HL-60 (cell line): ENCODE results near the gene WNT2.

Source experiments
- GABPA ChIP-seq: IDR thresholded peaks from 2 replicates; pipeline ENCODE4 v1.6.1; 2012; ENCODE audit warnings: low read depth
- POLR2AphosphoS5 ChIP-seq: IDR thresholded peaks from 2 replicates; pipeline ENCODE4 v1.6.1; 2012; ENCODE audit warnings: low read depth
- TF ChIP-seq, protein P1 (sequence below): IDR thresholded peaks from one replicate; pipeline ENCODE4 v1.5.1; 2011; ENCODE audit warnings: low read length, control low read depth, inconsistent platforms; ENCODE audit not compliant: insufficient read depth
- TF ChIP-seq, protein P2 (sequence below): IDR thresholded peaks from 2 replicates; pipeline ENCODE4 v1.6.1; 2012; ENCODE audit warnings: low read depth; ENCODE audit not compliant: insufficient replicate concordance

DNA sequence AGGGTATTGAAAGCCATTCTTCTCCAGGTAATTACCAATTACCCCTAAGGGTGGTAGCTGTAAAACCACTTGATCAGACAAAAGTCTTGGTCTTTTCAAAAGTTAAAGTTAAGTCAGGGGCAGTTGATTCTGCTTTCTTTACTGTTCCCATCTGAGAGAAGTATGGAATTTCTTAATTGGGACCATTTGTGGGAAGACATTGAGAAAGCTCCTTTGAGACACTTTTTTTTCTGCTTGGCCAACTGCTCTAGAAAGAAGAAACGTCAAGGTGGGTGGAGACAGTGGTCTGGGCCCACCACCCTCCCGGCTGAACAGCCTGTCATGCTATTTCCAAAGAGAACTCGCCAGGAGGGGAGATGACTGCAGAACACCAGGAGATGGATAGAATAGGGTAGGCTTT, 45.3 kb downstream of the WNT2 start:
- TF ChIP-seq, protein P1, sequence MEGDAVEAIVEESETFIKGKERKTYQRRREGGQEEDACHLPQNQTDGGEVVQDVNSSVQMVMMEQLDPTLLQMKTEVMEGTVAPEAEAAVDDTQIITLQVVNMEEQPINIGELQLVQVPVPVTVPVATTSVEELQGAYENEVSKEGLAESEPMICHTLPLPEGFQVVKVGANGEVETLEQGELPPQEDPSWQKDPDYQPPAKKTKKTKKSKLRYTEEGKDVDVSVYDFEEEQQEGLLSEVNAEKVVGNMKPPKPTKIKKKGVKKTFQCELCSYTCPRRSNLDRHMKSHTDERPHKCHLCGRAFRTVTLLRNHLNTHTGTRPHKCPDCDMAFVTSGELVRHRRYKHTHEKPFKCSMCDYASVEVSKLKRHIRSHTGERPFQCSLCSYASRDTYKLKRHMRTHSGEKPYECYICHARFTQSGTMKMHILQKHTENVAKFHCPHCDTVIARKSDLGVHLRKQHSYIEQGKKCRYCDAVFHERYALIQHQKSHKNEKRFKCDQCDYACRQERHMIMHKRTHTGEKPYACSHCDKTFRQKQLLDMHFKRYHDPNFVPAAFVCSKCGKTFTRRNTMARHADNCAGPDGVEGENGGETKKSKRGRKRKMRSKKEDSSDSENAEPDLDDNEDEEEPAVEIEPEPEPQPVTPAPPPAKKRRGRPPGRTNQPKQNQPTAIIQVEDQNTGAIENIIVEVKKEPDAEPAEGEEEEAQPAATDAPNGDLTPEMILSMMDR, result no peak
- TF ChIP-seq POLR2AphosphoS5, result no peak
- TF ChIP-seq, protein P2, sequence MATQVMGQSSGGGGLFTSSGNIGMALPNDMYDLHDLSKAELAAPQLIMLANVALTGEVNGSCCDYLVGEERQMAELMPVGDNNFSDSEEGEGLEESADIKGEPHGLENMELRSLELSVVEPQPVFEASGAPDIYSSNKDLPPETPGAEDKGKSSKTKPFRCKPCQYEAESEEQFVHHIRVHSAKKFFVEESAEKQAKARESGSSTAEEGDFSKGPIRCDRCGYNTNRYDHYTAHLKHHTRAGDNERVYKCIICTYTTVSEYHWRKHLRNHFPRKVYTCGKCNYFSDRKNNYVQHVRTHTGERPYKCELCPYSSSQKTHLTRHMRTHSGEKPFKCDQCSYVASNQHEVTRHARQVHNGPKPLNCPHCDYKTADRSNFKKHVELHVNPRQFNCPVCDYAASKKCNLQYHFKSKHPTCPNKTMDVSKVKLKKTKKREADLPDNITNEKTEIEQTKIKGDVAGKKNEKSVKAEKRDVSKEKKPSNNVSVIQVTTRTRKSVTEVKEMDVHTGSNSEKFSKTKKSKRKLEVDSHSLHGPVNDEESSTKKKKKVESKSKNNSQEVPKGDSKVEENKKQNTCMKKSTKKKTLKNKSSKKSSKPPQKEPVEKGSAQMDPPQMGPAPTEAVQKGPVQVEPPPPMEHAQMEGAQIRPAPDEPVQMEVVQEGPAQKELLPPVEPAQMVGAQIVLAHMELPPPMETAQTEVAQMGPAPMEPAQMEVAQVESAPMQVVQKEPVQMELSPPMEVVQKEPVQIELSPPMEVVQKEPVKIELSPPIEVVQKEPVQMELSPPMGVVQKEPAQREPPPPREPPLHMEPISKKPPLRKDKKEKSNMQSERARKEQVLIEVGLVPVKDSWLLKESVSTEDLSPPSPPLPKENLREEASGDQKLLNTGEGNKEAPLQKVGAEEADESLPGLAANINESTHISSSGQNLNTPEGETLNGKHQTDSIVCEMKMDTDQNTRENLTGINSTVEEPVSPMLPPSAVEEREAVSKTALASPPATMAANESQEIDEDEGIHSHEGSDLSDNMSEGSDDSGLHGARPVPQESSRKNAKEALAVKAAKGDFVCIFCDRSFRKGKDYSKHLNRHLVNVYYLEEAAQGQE, result no peak
- TF ChIP-seq GABPA, result no peak
